NB4 (cell line): ENCODE results near the gene PLSCR3.

Source experiments
- DNase-seq: peaks from one replicate; pipeline ENCODE4 v3.0.0; 2010; ENCODE audit warnings: low read depth
- H3K4me3 ChIP-seq: one replicate; pipeline ENCODE4 v1.5.1; 2011; ENCODE audit warnings: mild to moderate bottlenecking, low read depth, low read length, moderate library complexity
- CTCF ChIP-seq: IDR thresholded peaks from one replicate; pipeline ENCODE4 v1.5.1; 2012; ENCODE audit warnings: low read depth, low read length
- MAX ChIP-seq: IDR thresholded peaks from 2 replicates; pipeline ENCODE4 v1.6.1; 2011; ENCODE audit warnings: low read depth, low read length
- MYC ChIP-seq: IDR thresholded peaks from 2 replicates; pipeline ENCODE4 v1.6.1; 2011; ENCODE audit warnings: low read depth, low read length
- POLR2A ChIP-seq: IDR thresholded peaks from 2 replicates; pipeline ENCODE4 v1.6.1; 2011; ENCODE audit warnings: mild to moderate bottlenecking; ENCODE audit not compliant: insufficient read length; ENCODE audit errors: extremely low read depth

PLSCR3 gene

GRCh38 chr17:7427549-7427948 lies 33.2 kb upstream of the PLSCR3 start:
- no peak for DNase-seq
- H3K4me3 ChIP-seq = no peak overlapping the region
- TF ChIP-seq MYC (no peak), POLR2A (no peak), CTCF (no peak), MAX (no peak)

GRCh38 chr17:7426896-7427489 lies 32.7 kb upstream of the PLSCR3 start:
- DNase-seq = no peak
- TF ChIP-seq MAX (no peak), MYC (no peak), CTCF (no peak), POLR2A (no peak)

GRCh38 chr17:7426203-7426863 lies 32.0 kb upstream of the PLSCR3 start:
- no peak for DNase-seq
- TF ChIP-seq MYC = no peak
- no peak for TF ChIP-seq POLR2A
- TF ChIP-seq CTCF = no peak
- no peak for TF ChIP-seq MAX
- H3K4me3 ChIP-seq = no peak overlapping the region

More at GRCh38 chr17:7426896-7427489, 32.7 kb upstream of the PLSCR3 start:
- H3K4me3 ChIP-seq = no peak overlapping the region

- no peak overlapping the region for H3K4me3 ChIP-seq
- no peak for DNase-seq
- TF ChIP-seq CTCF (no peak), POLR2A (no peak), MYC (no peak), MAX (no peak)
Measured at GRCh38 chr17:7425756-7426155, 31.4 kb upstream of the PLSCR3 start.

- no peak within 1 kb of the TSS for H3K4me3 ChIP-seq
- TF ChIP-seq MYC (no peak), POLR2A (no peak), CTCF (no peak), MAX (no peak)
- DNase-seq = no peak
Measured at GRCh38 chr17:7425316-7425715, 31.0 kb upstream of the PLSCR3 start, which contains the start of gene SPEM2. SPEM2 (plus strand) TSS chr17:7425616; CDS start chr17:7425689, 73 bp downstream.
